BLaER1 (cell line): ENCODE data around the gene TSGA10IP.
A peak's percentile ranks its signal among the peaks of the same experiment; 100 is the strongest.

Experiments used
- H3K27ac ChIP-seq: shearing (Covaris generic); formaldehyde crosslinking; 2 replicates; pipeline ENCODE4 v1.8.1; 2022
- H3K27me3 ChIP-seq: shearing (Covaris generic); formaldehyde crosslinking; 2 replicates; pipeline ENCODE4 v1.8.1; 2022
- H3K36me3 ChIP-seq: shearing (Covaris generic); formaldehyde crosslinking; 2 replicates; pipeline ENCODE4 v1.8.1; 2022
- H3K4me1 ChIP-seq: shearing (Covaris generic); formaldehyde crosslinking; 2 replicates; pipeline ENCODE4 v1.8.1; 2022
- H3K4me2 ChIP-seq: shearing (Covaris generic); formaldehyde crosslinking; 2 replicates; pipeline ENCODE4 v1.8.1; 2022
- H3K4me3 ChIP-seq: shearing (Covaris generic); formaldehyde crosslinking; 2 replicates; pipeline ENCODE4 v1.8.1; 2022
- H3K9ac ChIP-seq: shearing (Covaris generic); formaldehyde crosslinking; 2 replicates; pipeline ENCODE4 v1.8.1; 2022
- H3K9me3 ChIP-seq: shearing (Covaris generic); formaldehyde crosslinking; 2 replicates; pipeline ENCODE4 v1.8.1; 2022
- H4K20me1 ChIP-seq: shearing (Covaris generic); formaldehyde crosslinking; 2 replicates; pipeline ENCODE4 v1.8.1; 2022
- Cebpa-rat ChIP-seq: shearing (Covaris generic); IDR thresholded peaks from 2 replicates; pipeline ENCODE4 v1.8.1; 2022

Gene TSGA10IP

DNA sequence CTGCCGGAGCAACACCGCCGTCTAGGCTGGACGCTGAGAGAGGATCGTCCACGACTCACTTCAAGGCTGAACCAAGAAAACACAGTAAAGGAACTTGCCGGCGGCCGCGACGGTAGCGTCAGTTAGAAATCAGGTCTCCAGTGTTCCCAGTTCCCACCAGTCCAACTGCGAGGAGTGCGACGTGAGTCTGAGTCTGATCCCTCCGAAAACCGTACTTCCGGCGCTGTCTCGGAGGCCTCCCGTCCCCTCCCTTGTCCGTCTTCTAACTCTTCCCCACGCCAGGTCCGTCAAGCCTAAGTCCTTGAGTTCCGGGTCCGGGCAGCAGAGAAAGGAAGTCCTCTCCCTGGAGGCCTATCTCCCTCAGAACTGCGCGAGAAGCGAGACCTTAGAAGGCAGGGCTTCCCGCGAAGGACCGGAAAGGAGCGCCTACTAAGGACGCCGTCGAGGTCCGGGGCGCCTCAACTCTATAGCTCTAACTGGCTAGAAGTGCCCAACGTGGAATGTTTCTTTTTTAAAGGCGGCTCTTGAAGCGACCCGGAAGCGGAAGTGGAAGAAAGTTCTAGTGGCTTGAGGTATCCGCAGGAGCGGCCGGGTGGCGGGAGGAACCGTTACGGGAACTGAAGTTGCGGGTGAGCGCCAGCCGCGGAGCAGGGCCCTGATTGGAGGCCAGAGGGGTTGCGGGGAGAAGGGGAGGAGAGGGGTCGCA is 56.8 kb downstream of the TSGA10IP start, which contains the start of the genes BANF1 and EIF1AD:
Gene BANF1, plus strand, starts transcription at position 562 of the 706 bp plus-strand sequence. CDS start 748 bp downstream, outside the sequence.
Gene EIF1AD, minus strand, starts transcription at position 216 of the 706 bp plus-strand sequence. CDS start 1,768 bp downstream, outside the sequence.
- H3K27ac ChIP-seq = peak within 1 kb of the TSS; percentile 91
- H3K4me3 ChIP-seq = peak within 1 kb of the TSS; percentile 78
- H3K9me3 ChIP-seq = no peaks in the 10 kb centered on the region
- H3K4me2 ChIP-seq = peak within 1 kb of the TSS; percentile 86
- H4K20me1 ChIP-seq = peaks cover 39% of the 10 kb centered on the region
- no peak for TF ChIP-seq Cebpa-rat
- H3K9ac ChIP-seq = peak within 1 kb of the TSS; percentile 84
- peaks cover 38% of the 10 kb centered on the region for H3K4me1 ChIP-seq
- H3K27me3 ChIP-seq = no peaks in the 10 kb centered on the region
- H3K36me3 ChIP-seq = peaks cover 67% of the 10 kb centered on the region

DNA sequence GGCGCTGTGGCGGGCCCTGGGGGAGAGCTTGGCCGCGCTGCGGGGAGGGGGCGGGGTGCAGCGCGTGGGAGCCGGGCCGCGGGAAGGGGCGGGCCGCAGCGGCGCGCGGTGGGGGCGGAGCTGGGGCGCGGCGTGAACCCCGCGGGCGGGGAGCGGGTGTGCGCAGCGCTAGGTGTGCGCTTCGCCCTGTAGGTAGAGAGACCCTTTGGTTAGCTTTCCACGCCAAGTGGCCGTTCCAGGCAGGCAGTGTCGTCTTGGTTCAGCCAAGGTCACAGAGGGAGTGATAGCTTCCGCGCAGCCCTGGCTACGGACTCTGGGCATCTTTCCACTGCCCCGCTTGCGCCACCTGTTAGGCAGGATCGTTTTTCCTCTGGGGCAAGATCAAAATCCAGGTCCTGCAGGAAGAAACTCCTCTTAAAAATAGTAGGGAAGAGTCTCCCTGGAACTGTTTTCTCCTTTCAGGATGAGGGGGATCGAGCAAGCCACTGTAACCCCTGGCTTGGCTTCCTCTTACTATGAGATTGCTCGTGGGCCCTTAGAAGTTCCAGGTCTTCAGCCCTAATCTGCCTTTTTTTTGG is 57.5 kb downstream of the TSGA10IP start:
- Histone ChIP-seq H3K27ac (peak overlapping the region; percentile 91), H3K36me3 (peaks cover 61% of the 10 kb centered on the region), H3K4me1 (peaks cover 44% of the 10 kb centered on the region), H3K27me3 (no peaks in the 10 kb centered on the region), H3K4me3 (peak overlapping the region; percentile 78), H4K20me1 (peaks cover 33% of the 10 kb centered on the region), H3K9ac (peak overlapping the region; percentile 84), H3K4me2 (peak overlapping the region; percentile 86), H3K9me3 (no peaks in the 10 kb centered on the region)
- no peak for TF ChIP-seq Cebpa-rat

DNA sequence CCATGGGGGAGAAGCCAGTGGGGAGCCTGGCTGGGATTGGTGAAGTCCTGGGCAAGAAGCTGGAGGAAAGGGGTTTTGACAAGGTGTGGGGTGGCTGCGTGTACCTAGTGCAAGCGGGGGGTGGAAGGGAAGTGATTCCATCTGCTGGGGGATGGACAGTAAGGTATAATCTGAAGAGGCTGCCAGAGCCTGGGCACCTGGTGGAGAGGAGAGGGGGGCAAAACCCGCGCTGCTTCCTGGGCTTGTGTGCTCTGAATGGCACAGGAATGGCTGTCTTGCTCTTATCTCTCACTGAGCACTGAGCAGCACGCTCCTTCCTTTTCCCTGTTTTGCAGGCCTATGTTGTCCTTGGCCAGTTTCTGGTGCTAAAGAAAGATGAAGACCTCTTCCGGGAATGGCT is 58.0 kb downstream of the TSGA10IP start:
- H3K9me3 ChIP-seq = no peaks in the 10 kb centered on the region
- peak overlapping the region; percentile 84 for H3K9ac ChIP-seq
- no peak for TF ChIP-seq Cebpa-rat
- peak overlapping the region; percentile 78 for H3K4me3 ChIP-seq
- H3K27ac ChIP-seq = peak overlapping the region; percentile 91
- peaks cover 55% of the 10 kb centered on the region for H3K36me3 ChIP-seq
- H4K20me1 ChIP-seq = peaks cover 33% of the 10 kb centered on the region
- H3K4me1 ChIP-seq = peaks cover 50% of the 10 kb centered on the region
- no peaks in the 10 kb centered on the region for H3K27me3 ChIP-seq
- peak overlapping the region; percentile 86 for H3K4me2 ChIP-seq

GRCh38 chr11:66004186-66004585 is 58.9 kb downstream of the TSGA10IP start:
- H3K4me2 ChIP-seq = no peak overlapping the region
- no peak overlapping the region for H3K27ac ChIP-seq
- TF ChIP-seq Cebpa-rat = no peak
- no peaks in the 10 kb centered on the region for H3K9me3 ChIP-seq
- no peak overlapping the region for H3K4me3 ChIP-seq
- H3K4me1 ChIP-seq = peaks cover 59% of the 10 kb centered on the region
- H3K9ac ChIP-seq = no peak overlapping the region
- no peaks in the 10 kb centered on the region for H3K27me3 ChIP-seq
- H4K20me1 ChIP-seq = peaks cover 24% of the 10 kb centered on the region
- H3K36me3 ChIP-seq = peaks cover 46% of the 10 kb centered on the region

DNA sequence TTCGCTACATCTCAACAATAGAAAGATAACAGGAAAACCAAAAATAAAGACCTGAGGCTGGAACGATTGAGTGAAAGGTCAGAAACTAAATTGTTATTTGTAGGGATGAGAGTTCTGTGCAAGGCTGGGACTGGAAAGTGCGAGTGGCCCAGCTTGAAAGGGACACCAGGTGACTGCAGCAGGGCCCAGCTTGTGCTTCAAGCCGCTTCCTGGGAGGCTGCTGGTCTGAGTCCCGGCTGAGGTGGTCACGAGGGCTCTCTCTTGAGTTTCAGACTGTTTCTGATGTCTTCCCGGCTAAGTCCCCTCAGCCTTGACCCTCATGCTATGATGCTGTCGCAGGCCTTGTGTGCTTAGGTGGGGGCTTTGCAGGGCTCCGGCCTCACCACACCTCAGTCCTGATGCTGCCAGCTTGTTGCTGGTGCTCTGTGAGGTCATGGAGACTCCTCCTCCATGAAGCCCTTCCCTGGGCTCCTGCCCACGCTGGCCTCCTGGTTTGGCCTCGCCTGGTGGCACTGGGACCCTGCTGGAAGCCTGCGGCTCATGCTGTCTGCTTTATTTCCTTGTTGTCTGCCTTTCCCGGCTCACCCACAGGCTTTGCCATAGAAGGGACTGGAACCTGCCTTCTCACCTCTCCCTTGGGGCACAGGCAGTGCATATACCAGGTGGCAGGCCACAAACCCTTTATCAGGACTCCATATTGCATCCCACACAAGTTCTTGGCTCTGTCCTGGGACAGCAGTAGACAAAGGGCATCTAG is 61.0 kb downstream of the TSGA10IP start:
- Histone ChIP-seq H3K4me2 (peak overlapping the region; percentile 61; the same call in 1 of the 2 replicates), H3K9ac (0 out of 2 replicates have a peak overlapping the region, but pooled peaks have one; percentile 36), H3K4me1 (peaks cover 45% of the 10 kb centered on the region), H3K4me3 (no peak overlapping the region), H4K20me1 (peaks cover 11% of the 10 kb centered on the region), H3K36me3 (peaks cover 33% of the 10 kb centered on the region), H3K27me3 (peaks cover 7% of the 10 kb centered on the region), H3K9me3 (no peaks in the 10 kb centered on the region), H3K27ac (peak overlapping the region; percentile 46; the same call in 1 of the 2 replicates)
- no peak for TF ChIP-seq Cebpa-rat

- Histone ChIP-seq H3K4me1 (peaks cover 45% of the 10 kb centered on the region), H3K4me3 (no peak overlapping the region), H3K36me3 (peaks cover 33% of the 10 kb centered on the region), H4K20me1 (peaks cover 11% of the 10 kb centered on the region), H3K27me3 (peaks cover 13% of the 10 kb centered on the region), H3K4me2 (peak overlapping the region; percentile 61), H3K9me3 (no peaks in the 10 kb centered on the region), H3K27ac (peak overlapping the region; percentile 46; the same call in 1 of the 2 replicates), H3K9ac (peak overlapping the region; percentile 36; the same call in 1 of the 2 replicates)
- no peak for TF ChIP-seq Cebpa-rat
These were observed 61.6 kb downstream of the TSGA10IP start for GRCh38 chr11:66006891-66007176.

GRCh38 chr11:66007201-66007634 is 61.9 kb downstream of the TSGA10IP start:
- H3K9ac ChIP-seq = peak overlapping the region; percentile 36; the same call in 1 of the 2 replicates

DNA sequence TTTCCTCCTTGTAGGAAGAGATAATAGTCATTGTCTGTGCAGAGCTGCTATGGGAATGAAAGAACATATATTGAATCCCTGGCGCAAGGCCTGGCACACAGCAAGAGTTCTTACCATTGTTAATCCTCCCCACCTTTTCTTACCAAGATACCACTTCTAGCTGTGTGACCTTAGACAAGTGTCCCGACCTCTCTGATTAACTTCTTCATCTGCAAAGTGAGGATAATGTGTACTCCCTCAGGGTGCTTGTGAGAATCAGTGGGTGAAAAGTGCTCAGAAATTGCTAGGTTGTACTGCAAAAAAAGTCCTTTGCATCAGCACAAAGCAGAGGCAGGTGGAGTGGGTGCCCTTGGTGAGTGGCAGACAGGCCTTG is 62.8 kb downstream of the TSGA10IP start:
- peaks cover 33% of the 10 kb centered on the region for H3K36me3 ChIP-seq
- no peak overlapping the region for H3K9ac ChIP-seq
- H3K27ac ChIP-seq = 0 out of 2 replicates have a peak overlapping the region, but pooled peaks have one; percentile 49
- no peak for TF ChIP-seq Cebpa-rat
- no peaks in the 10 kb centered on the region for H3K9me3 ChIP-seq
- peaks cover 18% of the 10 kb centered on the region for H3K27me3 ChIP-seq
- peaks cover 6% of the 10 kb centered on the region for H4K20me1 ChIP-seq
- peaks cover 47% of the 10 kb centered on the region for H3K4me1 ChIP-seq
- H3K4me3 ChIP-seq = no peak overlapping the region
- peak overlapping the region; percentile 61 for H3K4me2 ChIP-seq

More at GRCh38 chr11:66007201-66007634, 61.9 kb downstream of the TSGA10IP start:
- no peak overlapping the region for H3K4me3 ChIP-seq
- H3K4me2 ChIP-seq = peak overlapping the region; percentile 61
- H3K27ac ChIP-seq = peak overlapping the region; percentile 46; the same call in 1 of the 2 replicates
- peaks cover 45% of the 10 kb centered on the region for H3K4me1 ChIP-seq
- TF ChIP-seq Cebpa-rat = no peak
- H4K20me1 ChIP-seq = peaks cover 11% of the 10 kb centered on the region
- peaks cover 33% of the 10 kb centered on the region for H3K36me3 ChIP-seq
- H3K27me3 ChIP-seq = peaks cover 16% of the 10 kb centered on the region
- no peaks in the 10 kb centered on the region for H3K9me3 ChIP-seq

DNA sequence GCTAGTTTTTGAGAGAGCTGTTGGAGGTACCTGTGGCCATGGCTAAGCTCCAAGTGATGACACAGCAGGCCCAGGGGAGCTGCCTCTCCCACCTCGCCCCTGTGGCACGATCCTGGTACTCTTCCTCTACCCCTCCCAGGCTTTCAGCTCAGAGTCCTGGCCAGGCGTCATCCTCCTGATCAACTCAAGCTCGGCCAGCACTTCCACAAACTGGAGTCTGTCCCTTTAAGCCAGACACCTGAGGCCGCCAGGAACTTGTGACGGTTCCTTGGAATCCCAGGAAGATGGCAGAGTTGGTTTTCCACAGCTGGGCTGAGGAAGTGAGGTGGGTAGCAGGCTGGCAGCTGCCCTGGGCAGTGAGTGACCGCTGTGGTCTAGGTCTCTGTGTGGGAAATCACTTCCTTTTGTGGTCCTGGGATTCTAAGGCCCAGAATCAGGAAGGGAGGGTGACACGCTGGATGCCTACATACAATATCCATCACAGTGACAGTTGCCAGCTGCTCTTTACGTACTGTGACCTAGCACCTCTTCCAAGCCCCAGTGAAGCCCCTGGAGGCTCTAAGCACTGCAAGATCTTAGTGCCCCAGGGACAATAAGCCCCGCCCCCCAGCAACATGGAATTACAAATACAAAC is 63.3 kb downstream of the TSGA10IP start:
- H4K20me1 ChIP-seq = peaks cover 1% of the 10 kb centered on the region
- H3K9ac ChIP-seq = no peak overlapping the region
- peak overlapping the region; percentile 61 for H3K4me2 ChIP-seq
- no peak overlapping the region for H3K4me3 ChIP-seq
- H3K9me3 ChIP-seq = no peaks in the 10 kb centered on the region
- H3K4me1 ChIP-seq = peaks cover 44% of the 10 kb centered on the region
- peaks cover 30% of the 10 kb centered on the region for H3K36me3 ChIP-seq
- peaks cover 18% of the 10 kb centered on the region for H3K27me3 ChIP-seq
- no peak for TF ChIP-seq Cebpa-rat
- peak overlapping the region; percentile 49; the same call in 1 of the 2 replicates for H3K27ac ChIP-seq
